Tibial artery (tissue), 4 donors: Measurements from ENCODE around the gene CERS5.

ENCODE experiments used
- DNase-seq, 2 donors: peaks; one replicate each; pipeline ENCODE4 v3.0.0-alpha.2; 2019
- H3K27ac ChIP-seq, 2 donors: fragments of 200-600 bp; sonication (generic) in 1 of 2; 1 replicate in 1 of 2; 2 replicates in 1 of 2; pipeline ENCODE4 v1.5.1; 2018 to 2019; ENCODE audit warnings: mild to moderate bottlenecking in 1 of 2
- H3K27me3 ChIP-seq, 2 donors: fragments of 200-600 bp; sonication (generic) in 1 of 2; one replicate each; pipeline versions ENCODE4 v1.5.1 to v1.6.0; 2016 to 2019
- H3K36me3 ChIP-seq, 3 donors: fragments of 200-600 bp; sonication (generic) in 2 of 3; one replicate each; pipeline ENCODE4 v1.5.1; 2016 to 2019; ENCODE audit warnings: mild to moderate bottlenecking in 2 of 3
- H3K4me1 ChIP-seq, 4 donors: fragments of 200-600 bp; sonication (generic) in 2 of 4; 1 replicate in 3 of 4; 2 replicates in 1 of 4; pipeline ENCODE4 v1.5.1; 2016 to 2019
- H3K4me3 ChIP-seq, 2 donors: fragments of 200-600 bp; sonication (generic) in 1 of 2; 1 replicate in 1 of 2; 2 replicates in 1 of 2; pipeline ENCODE4 v1.5.1; 2018 to 2019; ENCODE audit warnings: mild to moderate bottlenecking in 2 of 2
- H3K9me3 ChIP-seq, 3 donors: fragments of 200-600 bp; sonication (generic) in 1 of 3; one replicate each; pipeline ENCODE4 v1.5.1; 2016 to 2019
- intact Hi-C: fragments of 100-400 bp; cut with DNase I; formaldehyde crosslinking; loops from one replicate; pipeline ENCODE4 v1.15.0; 2023; ENCODE audit warnings: low total_unique reads
- TF ChIP-seq, protein P1 (sequence below), 2 experiments: fragments of 200-600 bp in 1 of 2; fragments of 450-650 bp in 1 of 2; IDR thresholded peaks; one replicate each; pipeline ENCODE4 v1.5.1; 2017 to 2019; ENCODE audit warnings: antibody characterized with exemption in 2 of 2, mild to moderate bottlenecking in 1 of 2, moderate library complexity in 1 of 2

Gene CERS5

DNA sequence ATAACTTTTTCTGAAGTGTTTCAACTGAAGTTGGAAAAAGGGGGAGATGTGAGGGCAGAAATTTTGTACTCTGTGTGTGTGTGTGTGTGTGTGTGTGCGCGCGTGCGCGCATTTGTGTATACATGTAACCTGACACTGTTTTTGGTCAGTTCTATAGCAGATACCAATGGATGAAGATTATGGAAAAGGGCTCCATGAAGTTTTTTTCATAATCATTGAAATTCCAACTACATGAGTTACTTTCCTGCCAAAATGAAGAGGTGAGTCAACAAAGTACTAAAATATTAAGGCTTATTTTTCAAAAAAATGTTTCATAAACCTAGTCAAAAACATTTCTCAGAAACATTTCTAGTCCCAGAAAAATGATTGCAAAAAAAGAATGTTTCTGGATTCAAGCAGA is 25.7 kb upstream of the CERS5 start:
- H3K4me3 ChIP-seq: no peak overlapping the region
- peaks cover 10 to 63% (median 44%) of the 10 kb centered on the region in 3 donors for H3K36me3 ChIP-seq
- H3K9me3 ChIP-seq: no peaks in the 10 kb centered on the region
- intact Hi-C loops: no loop called here
- H3K4me1 ChIP-seq: peaks cover 0 to 22% (median 8%) of the 10 kb centered on the region in 4 donors
- H3K27me3 ChIP-seq: no peaks in the 10 kb centered on the region
- peak overlapping the region; percentile 14 to 35 for H3K27ac ChIP-seq
- no peak for DNase-seq
- TF ChIP-seq, protein P1, sequence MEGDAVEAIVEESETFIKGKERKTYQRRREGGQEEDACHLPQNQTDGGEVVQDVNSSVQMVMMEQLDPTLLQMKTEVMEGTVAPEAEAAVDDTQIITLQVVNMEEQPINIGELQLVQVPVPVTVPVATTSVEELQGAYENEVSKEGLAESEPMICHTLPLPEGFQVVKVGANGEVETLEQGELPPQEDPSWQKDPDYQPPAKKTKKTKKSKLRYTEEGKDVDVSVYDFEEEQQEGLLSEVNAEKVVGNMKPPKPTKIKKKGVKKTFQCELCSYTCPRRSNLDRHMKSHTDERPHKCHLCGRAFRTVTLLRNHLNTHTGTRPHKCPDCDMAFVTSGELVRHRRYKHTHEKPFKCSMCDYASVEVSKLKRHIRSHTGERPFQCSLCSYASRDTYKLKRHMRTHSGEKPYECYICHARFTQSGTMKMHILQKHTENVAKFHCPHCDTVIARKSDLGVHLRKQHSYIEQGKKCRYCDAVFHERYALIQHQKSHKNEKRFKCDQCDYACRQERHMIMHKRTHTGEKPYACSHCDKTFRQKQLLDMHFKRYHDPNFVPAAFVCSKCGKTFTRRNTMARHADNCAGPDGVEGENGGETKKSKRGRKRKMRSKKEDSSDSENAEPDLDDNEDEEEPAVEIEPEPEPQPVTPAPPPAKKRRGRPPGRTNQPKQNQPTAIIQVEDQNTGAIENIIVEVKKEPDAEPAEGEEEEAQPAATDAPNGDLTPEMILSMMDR (IDR thresholded peaks at IDR 0.05): no peak

DNA sequence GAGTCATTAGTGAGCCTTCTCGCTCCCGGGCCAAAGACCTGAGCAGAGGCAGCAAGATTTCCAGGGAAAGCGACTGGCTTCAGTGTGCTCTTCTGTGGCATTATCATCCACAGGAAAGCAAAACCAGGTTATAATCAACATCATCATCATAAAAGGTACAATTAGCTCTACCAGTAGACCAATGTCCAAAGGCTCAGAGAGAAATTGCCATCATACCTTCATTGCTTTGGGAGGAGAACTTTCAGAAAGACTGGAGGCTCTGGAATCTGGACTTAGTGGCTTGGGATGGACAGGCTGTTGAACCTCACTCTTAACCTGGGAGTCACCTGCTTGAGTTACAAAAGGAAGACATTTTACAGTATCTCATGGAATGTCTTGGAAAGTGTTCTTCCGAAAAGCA is 25.1 kb upstream of the CERS5 start:
- H3K4me1 ChIP-seq: peaks cover 0 to 28% (median 15%) of the 10 kb centered on the region in 4 donors
- H3K9me3 ChIP-seq: no peaks in the 10 kb centered on the region
- intact Hi-C loops: no loop called here
- peak overlapping the region in 1 of 2 donors; percentile 14 for H3K27ac ChIP-seq
- TF ChIP-seq, protein P1 (IDR thresholded peaks at IDR 0.05): no peak
- H3K27me3 ChIP-seq: no peaks in the 10 kb centered on the region
- peaks cover 10 to 59% (median 42%) of the 10 kb centered on the region in 3 donors for H3K36me3 ChIP-seq
- no peak for DNase-seq
- H3K4me3 ChIP-seq: no peak overlapping the region

DNA sequence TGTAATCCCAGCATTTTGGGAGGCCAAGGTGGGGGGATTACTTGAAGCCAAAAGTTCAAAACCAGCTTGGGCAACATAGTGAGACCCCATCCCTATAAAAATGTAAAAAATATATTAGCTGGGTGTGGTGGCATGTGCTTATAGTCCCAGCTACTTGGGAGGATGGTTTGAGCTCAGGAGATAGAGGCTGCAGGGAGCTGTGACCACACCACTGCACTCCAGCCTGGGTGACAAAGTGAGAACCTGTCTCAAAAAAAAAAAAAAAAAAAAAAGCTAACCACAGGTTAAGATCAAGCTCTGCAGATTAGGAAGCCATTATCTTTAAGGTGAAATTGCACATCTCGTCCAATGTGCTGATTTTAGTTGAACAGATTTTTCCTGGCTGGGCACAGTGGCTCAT is 23.7 kb upstream of the CERS5 start:
- H3K4me3 ChIP-seq: no peak overlapping the region
- TF ChIP-seq, protein P1 (IDR thresholded peaks at IDR 0.05): no peak
- no peaks in the 10 kb centered on the region for H3K27me3 ChIP-seq
- intact Hi-C loops: no loop called here
- H3K9me3 ChIP-seq: no peaks in the 10 kb centered on the region
- H3K27ac ChIP-seq: no peak overlapping the region
- peaks cover 0 to 42% (median 27%) of the 10 kb centered on the region in 4 donors for H3K4me1 ChIP-seq
- no peak for DNase-seq
- peaks cover 10 to 48% (median 33%) of the 10 kb centered on the region in 3 donors for H3K36me3 ChIP-seq

DNA sequence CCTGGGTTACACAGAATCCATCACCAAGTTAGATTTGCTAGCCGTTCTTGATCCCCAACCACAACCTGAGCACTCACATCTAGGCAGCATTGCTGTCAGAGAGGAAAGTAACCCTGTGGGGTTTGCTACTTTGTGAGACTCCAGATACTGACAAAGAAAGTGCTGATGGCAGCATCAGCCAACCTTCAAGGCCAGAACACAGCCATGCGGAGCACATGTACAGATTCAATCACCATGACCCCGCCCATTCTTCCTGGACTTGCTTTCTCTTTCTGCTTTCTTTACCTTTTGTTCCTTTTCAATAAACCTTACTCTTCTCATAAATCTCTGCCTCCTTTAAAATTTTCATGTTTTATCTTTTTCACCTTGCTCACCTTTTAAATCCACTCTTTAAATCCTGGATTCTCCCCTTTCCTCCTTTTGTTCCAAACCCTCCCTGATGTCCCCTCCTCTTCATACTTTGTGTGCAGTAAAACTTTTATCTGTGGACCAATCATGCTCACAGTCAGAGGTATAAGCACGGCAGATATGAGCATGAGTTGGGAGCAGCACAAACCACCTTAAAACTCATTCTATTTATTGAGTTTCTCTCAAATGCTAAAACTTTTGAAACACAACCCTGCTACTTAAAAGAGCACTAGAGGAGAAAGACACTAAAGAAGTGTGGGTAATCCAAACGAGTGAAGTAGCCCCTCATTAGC is 21.9 kb upstream of the CERS5 start:
- peaks cover 0 to 59% (median 37%) of the 10 kb centered on the region in 4 donors for H3K4me1 ChIP-seq
- peaks cover 0 to 30% (median 24%) of the 10 kb centered on the region in 3 donors for H3K36me3 ChIP-seq
- no peak overlapping the region for H3K4me3 ChIP-seq
- intact Hi-C loops: loop anchor here (10.0 kb wide), 1 partner anchor 126 kb away; no protein-coding TSS in a partner anchor
- TF ChIP-seq, protein P1 (IDR thresholded peaks at IDR 0.05): no peak
- H3K27ac ChIP-seq: peak overlapping the region; percentile 70 to 72
- H3K27me3 ChIP-seq: no peaks in the 10 kb centered on the region
- H3K9me3 ChIP-seq: no peaks in the 10 kb centered on the region
- no peak for DNase-seq

DNA sequence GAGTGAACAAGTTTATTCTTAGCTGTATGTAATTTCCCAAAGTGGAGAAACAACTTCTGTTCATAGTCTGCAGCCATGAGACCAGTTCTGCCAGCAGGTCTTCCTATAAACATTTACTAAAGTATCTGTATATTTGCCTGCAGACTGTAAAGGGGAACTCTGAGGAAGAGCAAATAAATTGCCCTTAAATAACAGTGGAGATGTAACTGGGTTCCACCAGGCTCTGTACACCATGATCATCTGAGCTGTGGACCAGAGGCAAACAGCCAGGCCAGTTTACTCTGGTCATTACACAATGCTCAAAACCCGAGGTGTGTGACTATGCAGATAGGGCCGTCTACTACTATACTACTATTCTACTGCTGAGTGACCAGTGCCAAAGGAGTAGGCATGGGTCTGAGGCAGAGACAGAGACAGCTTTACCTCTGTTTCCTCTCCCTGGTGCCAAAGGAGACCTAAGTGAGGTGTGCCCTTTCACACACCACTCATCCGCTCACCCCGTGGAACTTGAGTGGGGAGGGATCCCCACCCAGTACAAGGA is 21.1 kb upstream of the CERS5 start:
- Histone ChIP-seq H3K27ac (peak overlapping the region; percentile 70 to 72), H3K9me3 (no peaks in the 10 kb centered on the region), H3K27me3 (no peaks in the 10 kb centered on the region), H3K4me1 (peaks cover 0 to 67% (median 39%) of the 10 kb centered on the region in 4 donors), H3K36me3 (peaks cover 0 to 25% (median 22%) of the 10 kb centered on the region in 3 donors), H3K4me3 (no peak overlapping the region)
- TF ChIP-seq, protein P1 (IDR thresholded peaks at IDR 0.05): no peak
- peak in 1 of 2 donors; percentile 60 for DNase-seq
- intact Hi-C loops: loop anchor here (10.0 kb wide), 1 partner anchor 126 kb away; no protein-coding TSS in a partner anchor
